NT2/D1 (cell line): Measurements from ENCODE around the gene SCN9A.

Source experiments
- SUZ12 ChIP-seq: IDR thresholded peaks from 2 replicates; pipeline ENCODE4 v1.6.1; 2011; ENCODE audit not compliant: insufficient read length, insufficient read depth; ENCODE audit errors: extremely low read depth
- YY1 ChIP-seq: IDR thresholded peaks from 2 replicates; pipeline ENCODE4 v1.6.1; 2011; ENCODE audit not compliant: insufficient read length, insufficient read depth
- ZNF274 ChIP-seq: IDR thresholded peaks from 2 replicates; pipeline ENCODE4 v1.6.1; 2011; ENCODE audit warnings: mild to moderate bottlenecking, low read depth, low read length

DNA sequence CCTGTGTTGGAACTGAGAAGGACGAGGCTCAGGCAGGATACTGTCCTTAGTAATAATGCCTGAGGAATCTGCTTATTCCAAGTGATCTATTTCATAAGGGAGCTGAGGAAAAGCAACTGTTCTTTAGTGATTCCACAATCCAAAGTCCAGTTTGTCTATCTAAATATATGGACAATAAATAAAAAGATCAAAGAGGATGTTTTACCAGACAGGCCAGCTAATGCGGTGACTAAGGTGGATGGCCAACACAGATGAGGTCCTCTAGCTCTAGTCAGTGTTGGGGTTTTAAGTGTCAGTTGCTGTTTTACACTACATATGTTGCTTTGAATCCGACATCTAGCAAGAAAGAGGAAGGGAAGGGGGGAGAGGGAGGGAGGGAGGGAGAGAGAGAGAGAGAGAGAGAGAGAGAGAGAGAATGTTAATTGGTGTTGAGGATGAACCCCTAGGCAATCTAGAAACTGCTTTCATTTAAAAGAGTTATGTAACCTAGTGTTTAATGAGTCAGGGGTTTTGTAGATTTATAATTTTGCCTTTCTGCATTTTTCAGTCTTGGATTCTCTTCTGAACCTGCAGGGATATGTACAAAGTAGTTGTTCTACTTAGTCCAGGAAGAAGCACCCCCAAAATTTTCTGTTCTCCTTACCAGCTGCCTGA lies 220.9 kb downstream of the SCN9A start:
- no peak for TF ChIP-seq SUZ12
- no peak for TF ChIP-seq ZNF274
- TF ChIP-seq YY1, result no peak
